Measurements from ENCODE around the gene ERP29. TPM values are rescaled to one million over a fixed set of nuclear protein-coding genes. Genes with fewer than 3 reads are reported as not detected.
"Not testable (repeated sequence)": the region's sequence is repeated elsewhere in the genome, so short reads cannot be mapped to it uniquely, and the experiment has no call there.

Gene ERP29
- total and polyA plus RNA-seq, 9 donors: 28.1 to 169 (median 71.4) TPM

- Histone ChIP-seq H3K4me3 (no peak overlapping the region), H3K27me3 (no peaks in the 10 kb centered on the region)
- intact Hi-C loops (cut with DNase I): no loop called here
Measured at GRCh38 chr12:111991946-111992345, 21.3 kb upstream of the ERP29 start.

GRCh38 chr12:111992464-111992863 is 20.8 kb upstream of the ERP29 start:
- WGBS, 3 donors: 72 to 76% (median 73%) methylated on average over 6 of the region's 6 CpGs

More at GRCh38 chr12:111991946-111992345, 21.3 kb upstream of the ERP29 start:
- Histone ChIP-seq H3K4me1 (ENCODE audit: insufficient read depth) (no peaks in the 10 kb centered on the region), H3K27ac (no peak overlapping the region), H3K9me3 (no peaks in the 10 kb centered on the region), H3K36me3 (no peaks in the 10 kb centered on the region)
- no peak for TF ChIP-seq EP300 (IDR thresholded peaks at IDR 0.05)
- no peak for TF ChIP-seq CTCF (IDR thresholded peaks at IDR 0.05)
- no peak for TF ChIP-seq POLR2A (IDR thresholded peaks at IDR 0.05)
- no peak for DNase-seq
- WGBS, 3 donors: 92 to 97% (median 94%) methylated on average over 4 of the region's 4 CpGs

GRCh38 chr12:111993292-111994150 is 19.7 kb upstream of the ERP29 start:
- no peaks in the 10 kb centered on the region for H3K27me3 ChIP-seq
- WGBS, 3 donors: 84 to 87% (median 85%) methylated on average over 2 of the region's 2 CpGs
- H3K27ac ChIP-seq: no peak overlapping the region
- intact Hi-C loops (cut with DNase I): no loop called here
- no peak for TF ChIP-seq POLR2A (IDR thresholded peaks at IDR 0.05)
- no peak for TF ChIP-seq CTCF (IDR thresholded peaks at IDR 0.05)
- no peak for TF ChIP-seq EP300 (IDR thresholded peaks at IDR 0.05)
- no peaks in the 10 kb centered on the region for H3K36me3 ChIP-seq
- no peak overlapping the region for H3K4me3 ChIP-seq
- no peak for DNase-seq
- no peaks in the 10 kb centered on the region for H3K9me3 ChIP-seq
- H3K4me1 ChIP-seq (ENCODE audit: insufficient read depth): no peaks in the 10 kb centered on the region

More at GRCh38 chr12:111992464-111992863, 20.8 kb upstream of the ERP29 start:
- TF ChIP-seq POLR2A (IDR thresholded peaks at IDR 0.05) (no peak), EP300 (IDR thresholded peaks at IDR 0.05) (no peak), CTCF (IDR thresholded peaks at IDR 0.05) (no peak)
- DNase-seq: no peak
- Histone ChIP-seq H3K9me3 (no peaks in the 10 kb centered on the region), H3K4me1 (ENCODE audit: insufficient read depth) (no peaks in the 10 kb centered on the region), H3K27ac (no peak overlapping the region), H3K36me3 (no peaks in the 10 kb centered on the region), H3K4me3 (no peak overlapping the region), H3K27me3 (no peaks in the 10 kb centered on the region)
- intact Hi-C loops (cut with DNase I): no loop called here

GRCh38 chr12:111994211-111995111 is 18.8 kb upstream of the ERP29 start:
- not testable (repeated sequence) for H3K4me3 ChIP-seq, DNase-seq

More at GRCh38 chr12:111994211-111995111, 18.8 kb upstream of the ERP29 start:
- intact Hi-C loops (cut with DNase I); H3K27ac ChIP-seq; H3K27me3 ChIP-seq; H3K4me1 ChIP-seq (ENCODE audit: insufficient read depth); H3K36me3 ChIP-seq; H3K9me3 ChIP-seq: not testable (repeated sequence)
- WGBS, 3 donors: 77 to 80% (median 78%) methylated on average over 17 of the region's 17 CpGs
